Right atrium auricular region (tissue), 2 donors: ENCODE data around the gene SCYL1. TPM values are rescaled to one million over a fixed set of nuclear protein-coding genes. Genes with fewer than 3 reads are reported as not detected.

Experiments used
- DNase-seq: peaks from one replicate; pipeline ENCODE4 v3.0.0-alpha.2; 2019; ENCODE audit warnings: low spot score
- H3K27ac ChIP-seq, 2 donors: fragments of 200-600 bp; sonication (generic); 1 replicate in 1 of 2; 2 replicates in 1 of 2; pipeline ENCODE4 v1.5.1; 2016 to 2019
- H3K27me3 ChIP-seq, 2 donors: fragments of 200-600 bp; sonication (generic); one replicate each; pipeline versions ENCODE4 v1.5.1 to v1.6.0; 2017 to 2019
- H3K36me3 ChIP-seq: fragments of 200-600 bp; sonication (generic); one replicate; pipeline ENCODE4 v1.5.1; 2016
- H3K4me1 ChIP-seq, 2 donors: fragments of 200-600 bp; sonication (generic); one replicate each; pipeline versions ENCODE4 v1.5.1 to v1.6.0; 2017 to 2019
- H3K4me3 ChIP-seq, 2 donors: fragments of 200-600 bp; sonication (generic); 1 replicate in 1 of 2; 2 replicates in 1 of 2; pipeline ENCODE4 v1.5.1; 2017 to 2019; ENCODE audit warnings: mild to moderate bottlenecking in 1 of 2, moderate library complexity in 1 of 2
- H3K9me3 ChIP-seq, 2 donors: fragments of 200-600 bp; sonication (generic); one replicate each; pipeline ENCODE4 v1.5.1; 2019
- CTCF ChIP-seq, 2 donors: fragments of 200-600 bp; sonication (generic); IDR thresholded peaks; one replicate each; pipeline ENCODE4 v1.5.1; 2019; ENCODE audit warnings: antibody characterized with exemption in 2 of 2
- total RNA-seq, 2 donors: library from RNA; depleted of rRNA; stranded (reverse); fragments of >200 nt; gene quantifications; one replicate each; pipeline ENCODE4 v1.1.0, GENCODE V29; 2016

The SCYL1 gene
- total RNA-seq, 2 donors from 2014 or later, result 71.8 to 89.7 TPM

GRCh38 chr11:65585396-65586246 lies 60.7 kb downstream of the SCYL1 start:
- TF ChIP-seq CTCF (IDR thresholded peaks at IDR 0.05), result no peak
- Histone ChIP-seq H3K27me3 (no peaks in the 10 kb centered on the region), H3K36me3 (peaks cover 39% of the 10 kb centered on the region), H3K4me1 (peaks cover 0 to 47% of the 10 kb centered on the region in 2 donors), H3K9me3 (no peaks in the 10 kb centered on the region), H3K4me3 (no peak overlapping the region), H3K27ac (no peak overlapping the region)
- no peak for DNase-seq

GRCh38 chr11:65586247-65586630 lies 61.4 kb downstream of the SCYL1 start:
- Histone ChIP-seq H3K4me3 (no peak overlapping the region), H3K4me1 (peaks cover 0 to 47% of the 10 kb centered on the region in 2 donors), H3K27me3 (no peaks in the 10 kb centered on the region), H3K9me3 (no peaks in the 10 kb centered on the region), H3K36me3 (peaks cover 37% of the 10 kb centered on the region), H3K27ac (peak overlapping the region; percentile 42 to 70)
- DNase-seq, result no peak
- no peak for TF ChIP-seq CTCF (IDR thresholded peaks at IDR 0.05)

- peak overlapping the region; percentile 42 to 70 for H3K27ac ChIP-seq
- no peak overlapping the region for H3K4me3 ChIP-seq
- no peak for DNase-seq
- peaks cover 0 to 49% of the 10 kb centered on the region in 2 donors for H3K4me1 ChIP-seq
- no peak for TF ChIP-seq CTCF (IDR thresholded peaks at IDR 0.05)
- peaks cover 33% of the 10 kb centered on the region for H3K36me3 ChIP-seq
- no peaks in the 10 kb centered on the region for H3K27me3 ChIP-seq
- H3K9me3 ChIP-seq, result no peaks in the 10 kb centered on the region
Observed at GRCh38 chr11:65586676-65587075, 61.8 kb downstream of the SCYL1 start.

Other genes with a start within 250 kb of the SCYL1 start
- gene CDC42EP2, start 210.2 kb upstream of the SCYL1 start, total RNA-seq, result 10 to 100 TPM; 14.4 to 31.0 TPM
- gene DPF2, start 191.2 kb upstream of the SCYL1 start, total RNA-seq, result 10 to 100 TPM; 46.3 TPM
- under 1 TPM in 1 of 2 donors, not detected in 1; 0.22 TPM for gene TIGD3, start 170.3 kb upstream of the SCYL1 start, total RNA-seq
- 1 to 10 TPM; 2.6 to 3.3 TPM for gene SLC25A45, start 142.4 kb upstream of the SCYL1 start, total RNA-seq
- gene FRMD8, start 138.4 kb upstream of the SCYL1 start, total RNA-seq, result 10 to 100 TPM; 10.2 to 23.8 TPM
- 10 to 100 TPM; 43.7 to 52.5 TPM for gene NEAT1, start 102.3 kb upstream of the SCYL1 start, total RNA-seq
- 1,000 to 10,000 TPM; 2,120 to 2,577 TPM for gene MALAT1, start 26.0 kb upstream of the SCYL1 start, total RNA-seq
- 100 to 1,000 TPM; 114 to 161 TPM for gene LTBP3, start 33.3 kb downstream of the SCYL1 start, total RNA-seq
- 10 to 100 TPM; 36.1 to 50.6 TPM for gene ZNRD2, start 45.4 kb downstream of the SCYL1 start, total RNA-seq
- gene FAM89B, start 47.5 kb downstream of the SCYL1 start, total RNA-seq, result 10 to 100 TPM; 25.7 to 51.0 TPM
- 10 to 100 TPM; 20.5 to 85.3 TPM for gene EHBP1L1, start 51.0 kb downstream of the SCYL1 start, total RNA-seq
- gene KCNK7, start 70.7 kb downstream of the SCYL1 start, total RNA-seq, result under 1 TPM in 1 of 2 donors, not detected in 1; 0.39 TPM
- 10 to 100 TPM; 21.1 to 30.5 TPM for gene MAP3K11, start 89.1 kb downstream of the SCYL1 start, total RNA-seq
- gene PCNX3, start 90.7 kb downstream of the SCYL1 start, total RNA-seq, result 10 to 100 TPM; 16.1 to 21.8 TPM
- 10 to 100 TPM; 14.5 to 29.6 TPM for gene SIPA1, start 113.0 kb downstream of the SCYL1 start, total RNA-seq
- gene RELA, start 137.8 kb downstream of the SCYL1 start, total RNA-seq, result 10 to 100 TPM; 30.7 to 54.9 TPM
- gene KAT5, start 187.2 kb downstream of the SCYL1 start, total RNA-seq, result 10 to 100 TPM; 29.7 to 50.1 TPM
- 100 to 1,000 TPM; 105 to 194 TPM for gene RNASEH2C, start 195.7 kb downstream of the SCYL1 start, total RNA-seq